T-cell (primary cell): ENCODE measurements around the gene LIN37. TPM values are rescaled to one million over a fixed set of nuclear protein-coding genes. Genes with fewer than 3 reads are reported as not detected.
A peak's percentile ranks its signal among the peaks of the same experiment; 100 is the strongest.

ENCODE experiments used
- ATAC-seq, 4 experiments: fragments of 200-7000 bp in 3 of 4; fragments of 150-1000 bp in 1 of 4; cut with Tn5 transposase; replicated peaks in 1 of 4; 1 replicate in 3 of 4; 2 replicates in 1 of 4; pipeline ENCODE4 v1.10.0; 2021; ENCODE audit warnings: moderate library complexity in 3 of 4, mild to moderate bottlenecking in 2 of 4, moderate number of reproducible peaks in 1 of 4
- CTCF ChIA-PET, 2 donors: fragments of 300-600 bp; sonication (Branson Sonifier 250); formaldehyde crosslinking; loops; one replicate each; lab custom pipeline; 2022; ENCODE audit warnings: antibody characterized with exemption in 2 of 2; lab: Charles Lee
- POLR2A ChIA-PET, 2 donors: fragments of 300-600 bp; sonication (Branson Sonifier 250); formaldehyde crosslinking; loops; one replicate each; lab custom pipeline; 2022; ENCODE audit warnings: antibody characterized with exemption in 2 of 2; lab: Charles Lee
- DNase-seq, 35 experiments: peaks; one replicate each; pipeline versions ENCODE4 v3.0.0 to v3.0.0-alpha.2; 2013 to 2023
- H3K27ac ChIP-seq: one replicate; pipeline ENCODE4 v1.5.1; 2013; ENCODE audit warnings: low read length
- H3K27me3 ChIP-seq, 2 experiments: replicated peaks in 1 of 2; 1 replicate in 1 of 2; 2 replicates in 1 of 2; pipeline versions ENCODE4 v1.6.1 to v1.7.0; 2013; ENCODE audit warnings: low read length in 1 of 2, mixed read lengths in 1 of 2; ENCODE audit not compliant: control insufficient read depth in 2 of 2, insufficient read depth in 2 of 2; ENCODE audit errors: extremely low read depth in 1 of 2
- H3K36me3 ChIP-seq, 2 donors: 1 replicate in 1 of 2; 2 replicates in 1 of 2; pipeline versions ENCODE4 v1.6.1 to v1.7.0; 2013; ENCODE audit warnings: low read length in 1 of 2; ENCODE audit not compliant: control insufficient read depth in 2 of 2, insufficient read depth in 1 of 2; ENCODE audit errors: extremely low read depth in 1 of 2
- H3K4me1 ChIP-seq, 2 experiments: 1 replicate in 1 of 2; 2 replicates in 1 of 2; pipeline versions ENCODE4 v1.6.1 to v1.7.0; 2013; ENCODE audit warnings: low read length in 2 of 2, mixed read lengths in 1 of 2; ENCODE audit not compliant: insufficient read depth in 2 of 2, control insufficient read depth in 1 of 2; ENCODE audit errors: extremely low read depth in 1 of 2
- H3K4me3 ChIP-seq, 2 donors: 1 replicate in 1 of 2; 2 replicates in 1 of 2; pipeline versions ENCODE4 v1.5.1 to v1.7.0; 2013; ENCODE audit warnings: mild to moderate bottlenecking in 2 of 2, low read length in 1 of 2, moderate library complexity in 1 of 2; ENCODE audit not compliant: control insufficient read depth in 1 of 2; ENCODE audit errors: extremely low read depth in 1 of 2
- H3K9me3 ChIP-seq: 2 replicates; pipeline ENCODE4 v1.7.0; 2013
- H3K27ac Mint-ChIP-seq, 2 donors: one replicate each; pipeline ENCODE4 v1.8.0; 2020 to 2021; ENCODE audit warnings: mild to moderate bottlenecking in 2 of 2, mixed read lengths in 2 of 2
- H3K27me3 Mint-ChIP-seq, 2 donors: one replicate each; pipeline ENCODE4 v1.8.0; 2021 to 2022; ENCODE audit warnings: mixed read lengths in 2 of 2
- H3K36me3 Mint-ChIP-seq: one replicate; pipeline ENCODE4 v1.8.0; 2021; ENCODE audit warnings: mixed read lengths
- H3K4me1 Mint-ChIP-seq, 3 donors: one replicate each; pipeline ENCODE4 v1.8.0; 2020 to 2022; ENCODE audit warnings: mixed read lengths in 3 of 3, mild to moderate bottlenecking in 1 of 3
- H3K4me3 Mint-ChIP-seq, 3 donors: one replicate each; pipeline ENCODE4 v1.8.0; 2020 to 2022; ENCODE audit warnings: mild to moderate bottlenecking in 3 of 3, mixed read lengths in 3 of 3, moderate library complexity in 3 of 3
- H3K9me3 Mint-ChIP-seq, 3 donors: one replicate each; pipeline ENCODE4 v1.8.0; 2020 to 2022; ENCODE audit warnings: mixed read lengths in 3 of 3
- WGBS: methylation state at CpG from one replicate; pipeline ENCODE4 v1.1.5; 2013; ENCODE audit warnings: missing lambda C conversion rate; ENCODE audit not compliant: insufficient coverage; 5-methylcytosine and 5-hydroxymethylcytosine counted together
- total RNA-seq, 35 experiments: library from RNA in 6 of 35; stranded (reverse) in 6 of 35; fragments of 120-200 nt in 1 of 35; gene quantifications; one replicate each; pipeline versions ENCODE4 v1.2.1 to v1.2.4 and lab custom pipeline; 2013 to 2026

The LIN37 gene
- total RNA-seq, 5 donors from 2014 or later (not counting 1 experiment from before 2014, with no cell fraction given) = 11.8 to 23.6 (median 22.8) TPM

DNA sequence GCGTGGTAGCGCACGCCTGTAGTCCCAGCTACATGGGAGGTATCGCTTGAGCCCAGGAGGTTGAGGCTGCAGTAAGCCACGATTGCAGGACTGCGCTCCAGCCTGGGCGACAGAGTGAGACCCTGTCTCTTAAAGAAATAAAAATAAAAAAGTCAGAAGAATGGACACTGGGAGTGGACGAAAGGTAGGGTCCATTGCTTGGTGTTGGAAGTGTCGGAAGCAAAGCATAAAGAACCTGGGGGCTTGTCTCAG, 26.6 kb downstream of the LIN37 start:
- Mint-ChIP-seq H3K4me3 (peak overlapping the region; percentile 78 to 88 (median 80)), H3K27ac (no peak overlapping the region), H3K36me3 (peaks cover 4% of the 10 kb centered on the region), H3K27me3 (no peaks in the 10 kb centered on the region), H3K9me3 (no peaks in the 10 kb centered on the region), H3K4me1 (peaks cover 6 to 20% (median 20%) of the 10 kb centered on the region in 3 donors)
- DNase-seq = no peak
- Histone ChIP-seq H3K27ac (no peak overlapping the region), H3K4me3 (peak overlapping the region in 1 of 2 donors; percentile 62), H3K4me1 (peaks cover 4 to 19% of the 10 kb centered on the region in 2 experiments), H3K36me3 (peaks cover 0 to 1% of the 10 kb centered on the region in 2 donors), H3K27me3 (no peaks in the 10 kb centered on the region), H3K9me3 (no peaks in the 10 kb centered on the region)
- ChIA-PET CTCF (no interaction called here), POLR2A (no interaction called here)
- ATAC-seq = peak in 1 of 4 experiments; percentile 19
- 20% methylated on average over 7 of the region's 9 CpGs for WGBS

DNA sequence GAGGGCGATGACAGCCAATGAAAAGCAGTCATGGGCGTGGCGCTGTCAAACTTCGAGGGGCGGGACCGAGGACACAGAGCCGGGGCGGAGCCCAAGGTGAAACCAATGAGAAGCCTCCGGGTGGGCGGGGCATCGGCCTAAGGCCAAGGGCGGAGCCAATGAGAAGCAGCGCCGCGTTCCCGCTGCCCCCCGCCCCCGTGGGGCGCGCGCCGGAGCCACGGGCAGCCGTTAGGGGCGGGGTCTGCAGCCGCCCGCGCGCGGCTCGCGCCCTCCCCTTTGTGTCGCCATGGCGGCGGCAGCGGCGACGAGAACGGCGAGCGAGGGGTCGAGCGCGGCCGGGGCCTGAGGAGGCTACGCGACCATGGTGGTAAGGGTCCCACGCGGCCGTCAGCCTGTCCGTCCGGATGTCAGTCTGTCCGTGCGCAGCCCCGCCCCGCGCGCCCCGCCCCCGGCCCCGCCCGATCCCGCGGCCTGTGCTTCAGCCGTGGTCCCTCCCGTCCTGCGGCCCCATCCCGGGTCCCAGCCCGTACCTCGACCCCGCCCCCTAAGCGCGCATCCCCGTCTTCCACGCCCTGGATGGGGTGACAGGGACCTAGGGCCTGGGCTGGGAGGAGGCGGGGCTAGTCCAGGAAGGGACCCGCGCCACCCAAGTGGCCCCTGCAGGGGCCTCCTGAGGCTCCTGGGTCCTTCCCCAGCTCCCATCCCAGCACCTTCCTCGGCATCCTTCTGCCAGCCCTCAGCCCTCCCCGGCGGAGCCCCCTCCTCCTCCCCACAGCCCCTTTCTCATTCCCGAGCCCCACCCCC, 27.1 kb downstream of the LIN37 start, which contains the start of gene ARHGAP33:
Gene ARHGAP33, plus strand, starts transcription at position 267 of the 804 bp plus-strand sequence. Its CDS starts 95 bp downstream, at position 362.
- peak; percentile 94 to 100 (median 98) for DNase-seq
- no peaks in the 10 kb centered on the region for H3K27me3 Mint-ChIP-seq
- POLR2A ChIA-PET = no interaction called here
- peaks cover 6 to 20% (median 20%) of the 10 kb centered on the region in 3 donors for H3K4me1 Mint-ChIP-seq
- H3K9me3 ChIP-seq = no peaks in the 10 kb centered on the region
- H3K4me3 ChIP-seq = peak within 1 kb of the TSS in 1 of 2 donors; percentile 62
- H3K36me3 Mint-ChIP-seq = peaks cover 4% of the 10 kb centered on the region
- no peak within 1 kb of the TSS for H3K27ac ChIP-seq
- peak within 1 kb of the TSS in 1 of 2 donors; percentile 64 for H3K27ac Mint-ChIP-seq
- H3K27me3 ChIP-seq = no peaks in the 10 kb centered on the region
- H3K9me3 Mint-ChIP-seq = no peaks in the 10 kb centered on the region
- peaks cover 0 to 3% of the 10 kb centered on the region in 2 donors for H3K36me3 ChIP-seq
- H3K4me3 Mint-ChIP-seq = peak within 1 kb of the TSS; percentile 78 to 88 (median 80)
- CTCF ChIA-PET = no interaction called here
- ATAC-seq = peak; percentile 96 to 99 (median 98)
- peaks cover 4 to 19% of the 10 kb centered on the region in 2 experiments for H3K4me1 ChIP-seq
- WGBS = under 1% methylated on average over 68 of the region's 82 CpGs

DNA sequence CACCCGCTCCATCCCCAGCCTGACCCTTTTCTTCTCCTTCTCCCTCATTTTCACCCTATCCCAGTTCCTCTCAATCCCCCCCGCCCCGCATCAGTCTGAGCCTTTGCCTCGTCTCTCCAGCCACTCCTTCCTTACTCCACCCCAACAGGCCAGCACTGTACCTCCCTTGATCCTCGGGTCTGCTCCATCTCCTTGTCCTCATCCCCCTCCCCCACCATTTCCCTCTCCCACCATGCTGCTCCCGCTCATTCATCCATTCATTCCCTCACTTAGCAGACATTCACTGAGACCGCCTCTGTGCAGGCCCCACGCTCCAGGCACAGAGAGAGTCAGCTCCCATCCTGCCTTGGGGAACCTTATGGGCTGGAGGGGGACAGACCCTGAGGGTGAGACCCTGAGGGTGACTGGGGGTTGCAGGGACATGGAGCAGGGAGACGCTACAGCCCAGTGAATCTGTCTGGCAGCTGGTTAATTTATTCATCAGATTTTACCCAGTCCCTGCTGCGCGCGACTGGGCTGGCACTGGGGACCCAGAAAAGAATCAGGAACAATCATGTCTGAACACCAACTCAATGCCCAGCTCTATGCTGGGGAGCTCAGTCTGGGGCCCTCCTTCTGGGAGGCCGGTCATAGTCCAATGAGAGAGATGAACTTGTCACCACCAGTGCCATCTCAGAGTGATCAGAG, 27.9 kb downstream of the LIN37 start:
- Histone ChIP-seq H3K4me1 (peaks cover 4 to 19% of the 10 kb centered on the region in 2 experiments), H3K36me3 (peaks cover 0 to 3% of the 10 kb centered on the region in 2 donors), H3K27me3 (no peaks in the 10 kb centered on the region), H3K4me3 (peak overlapping the region in 1 of 2 donors; percentile 62), H3K27ac (no peak overlapping the region), H3K9me3 (no peaks in the 10 kb centered on the region)
- peaks cover 6% of the 10 kb centered on the region for H3K36me3 Mint-ChIP-seq
- DNase-seq = no peak
- H3K4me3 Mint-ChIP-seq = peak overlapping the region; percentile 62 to 88 (median 72)
- H3K4me1 Mint-ChIP-seq = peaks cover 6 to 20% (median 20%) of the 10 kb centered on the region in 3 donors
- no peak overlapping the region for H3K27ac Mint-ChIP-seq
- H3K27me3 Mint-ChIP-seq = no peaks in the 10 kb centered on the region
- ChIA-PET CTCF (no interaction called here), POLR2A (no interaction called here)
- no peak for ATAC-seq
- 73% methylated on average over 11 of the region's 13 CpGs for WGBS
- H3K9me3 Mint-ChIP-seq = no peaks in the 10 kb centered on the region

DNA sequence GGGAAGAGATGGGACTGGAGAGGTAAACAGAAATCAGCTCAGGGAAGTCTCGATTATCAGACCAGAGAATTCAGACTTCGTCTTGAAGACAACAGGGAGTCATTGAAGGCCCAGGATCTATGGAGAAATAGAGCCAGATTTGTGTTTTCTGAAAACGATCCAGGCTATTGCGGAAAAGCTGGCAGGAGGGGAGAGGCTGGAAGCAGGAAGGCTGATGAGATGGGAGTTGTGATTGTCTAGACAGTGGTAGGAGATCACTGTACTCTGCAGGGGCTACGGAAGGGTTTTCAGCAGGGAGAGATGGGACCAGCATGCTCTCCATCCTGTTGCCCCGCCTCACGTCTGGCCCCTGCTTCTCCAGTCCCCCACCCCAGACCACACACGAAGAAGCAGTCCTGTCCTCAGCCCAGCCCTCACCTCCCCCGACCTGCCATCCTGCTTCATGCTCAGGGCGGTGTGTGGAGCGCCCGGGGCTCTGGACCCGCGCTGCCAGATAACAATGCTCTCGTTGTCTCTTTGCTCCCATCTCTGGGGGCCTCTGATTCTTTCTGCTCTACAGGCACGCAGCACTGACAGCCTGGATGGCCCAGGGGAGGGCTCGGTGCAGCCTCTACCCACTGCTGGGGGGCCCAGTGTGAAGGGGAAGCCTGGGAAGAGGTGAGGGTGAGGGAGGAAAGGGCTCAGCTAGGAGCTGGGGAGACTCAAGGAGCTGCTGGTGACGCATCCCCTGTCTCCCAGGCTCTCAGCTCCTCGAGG, 28.9 kb downstream of the LIN37 start:
- peak overlapping the region; percentile 62 to 88 (median 72) for H3K4me3 Mint-ChIP-seq
- H3K27me3 Mint-ChIP-seq = no peaks in the 10 kb centered on the region
- DNase-seq (no peak), ATAC-seq (no peak)
- H3K27me3 ChIP-seq = no peaks in the 10 kb centered on the region
- H3K36me3 Mint-ChIP-seq = peaks cover 10% of the 10 kb centered on the region
- POLR2A ChIA-PET = interaction anchor here in 1 of 2 donors (0.6 kb wide), 1 partner anchor 14 kb away, joined by 4 read pairs; no protein-coding TSS in a partner anchor
- no peaks in the 10 kb centered on the region for H3K9me3 Mint-ChIP-seq
- H3K36me3 ChIP-seq = peaks cover 0 to 3% of the 10 kb centered on the region in 2 donors
- 90% methylated on average over 18 of the region's 19 CpGs for WGBS
- CTCF ChIA-PET = no interaction called here
- H3K27ac ChIP-seq = no peak overlapping the region
- H3K4me1 Mint-ChIP-seq = peaks cover 6 to 20% (median 20%) of the 10 kb centered on the region in 3 donors
- no peaks in the 10 kb centered on the region for H3K9me3 ChIP-seq
- peaks cover 4 to 19% of the 10 kb centered on the region in 2 experiments for H3K4me1 ChIP-seq
- no peak overlapping the region for H3K4me3 ChIP-seq
- peak overlapping the region in 1 of 2 donors; percentile 45 for H3K27ac Mint-ChIP-seq

DNA sequence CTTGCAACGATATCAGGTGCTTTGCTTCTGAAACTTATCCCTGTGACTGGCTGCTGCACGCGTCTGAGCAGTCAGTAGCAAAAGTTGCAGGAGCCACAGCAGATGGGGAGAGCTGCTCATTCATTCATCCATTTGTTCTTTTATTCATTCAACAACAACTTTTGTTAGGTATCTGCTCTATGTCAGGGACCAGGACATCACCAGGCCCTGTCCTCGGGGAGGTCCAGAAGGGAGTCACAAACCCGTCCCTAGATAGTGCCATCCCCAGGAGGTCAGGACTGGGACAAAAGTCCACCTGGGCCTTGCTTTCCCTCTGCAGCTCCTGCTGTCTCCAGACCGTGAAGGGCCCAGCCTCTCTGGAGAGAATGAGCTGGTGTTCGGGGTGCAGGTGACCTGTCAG, 29.6 kb downstream of the LIN37 start:
- 83% methylated on average over 7 of the region's 7 CpGs for WGBS
- H3K27me3 Mint-ChIP-seq = no peaks in the 10 kb centered on the region
- DNase-seq (no peak), ATAC-seq (no peak)
- no peak overlapping the region for H3K27ac Mint-ChIP-seq
- ChIA-PET POLR2A (interaction anchor here in 1 of 2 donors (0.6 kb wide), 1 partner anchor 15 kb away, joined by 4 read pairs; no protein-coding TSS in a partner anchor), CTCF (no interaction called here)
- H3K4me1 Mint-ChIP-seq = peaks cover 6 to 20% (median 20%) of the 10 kb centered on the region in 3 donors
- no peak overlapping the region for H3K27ac ChIP-seq
- H3K27me3 ChIP-seq = no peaks in the 10 kb centered on the region
- H3K9me3 Mint-ChIP-seq = no peaks in the 10 kb centered on the region
- H3K4me3 Mint-ChIP-seq = peak overlapping the region in 2 of 3 donors; percentile 8 to 43
- no peaks in the 10 kb centered on the region for H3K9me3 ChIP-seq
- peaks cover 4 to 19% of the 10 kb centered on the region in 2 experiments for H3K4me1 ChIP-seq
- peaks cover 0 to 3% of the 10 kb centered on the region in 2 donors for H3K36me3 ChIP-seq
- H3K36me3 Mint-ChIP-seq = peaks cover 10% of the 10 kb centered on the region
- no peak overlapping the region for H3K4me3 ChIP-seq

DNA sequence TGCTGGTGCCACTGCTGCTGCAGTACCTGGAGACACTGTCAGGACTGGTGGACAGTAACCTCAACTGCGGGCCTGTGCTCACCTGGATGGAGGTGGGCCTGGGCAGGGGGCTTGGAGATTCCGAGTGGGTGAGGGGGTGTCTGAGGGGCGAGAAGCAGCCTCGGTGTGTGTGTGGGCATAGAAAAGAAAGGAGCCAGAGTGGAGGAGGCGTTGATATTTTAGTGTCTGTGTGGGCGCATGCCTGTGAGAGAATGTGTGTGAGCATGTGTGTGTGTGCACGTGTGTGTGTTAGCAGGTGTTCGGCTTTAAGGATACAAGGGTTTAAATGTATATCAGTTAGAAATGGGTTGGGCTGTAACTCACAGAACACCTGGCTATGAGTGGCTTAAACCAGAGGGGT, 30.7 kb downstream of the LIN37 start:
- peaks cover 0 to 3% of the 10 kb centered on the region in 2 donors for H3K36me3 ChIP-seq
- 83% methylated on average over 8 of the region's 8 CpGs for WGBS
- no peaks in the 10 kb centered on the region for H3K27me3 Mint-ChIP-seq
- H3K36me3 Mint-ChIP-seq = peaks cover 10% of the 10 kb centered on the region
- no peaks in the 10 kb centered on the region for H3K9me3 Mint-ChIP-seq
- no peaks in the 10 kb centered on the region for H3K27me3 ChIP-seq
- no peak for DNase-seq
- ChIA-PET POLR2A (no interaction called here), CTCF (no interaction called here)
- peaks cover 6 to 20% (median 20%) of the 10 kb centered on the region in 3 donors for H3K4me1 Mint-ChIP-seq
- H3K27ac Mint-ChIP-seq = no peak overlapping the region
- no peaks in the 10 kb centered on the region for H3K9me3 ChIP-seq
- H3K4me3 Mint-ChIP-seq = no peak overlapping the region
- ATAC-seq = no peak
- H3K27ac ChIP-seq = no peak overlapping the region
- H3K4me1 ChIP-seq = peaks cover 4 to 19% of the 10 kb centered on the region in 2 experiments
- H3K4me3 ChIP-seq = no peak overlapping the region
